Lower lobe of right lung (tissue), 2 donors: ENCODE data around the gene PTPN11. TPM values are rescaled to one million over a fixed set of nuclear protein-coding genes. Genes with fewer than 3 reads are reported as not detected.

Experiments
- ATAC-seq, 2 donors: fragments of 200-7000 bp; cut with Tn5 transposase; one replicate each; pipeline ENCODE4 v1.9.1; 2020 to 2022; ENCODE audit warnings: mild to moderate bottlenecking in 2 of 2, moderate library complexity in 2 of 2
- DNase-seq: peaks from one replicate; pipeline ENCODE4 v3.0.0-alpha.2; 2020
- H3K27ac ChIP-seq: fragments of 200-600 bp; one replicate; pipeline ENCODE4 v1.8.0; 2022
- H3K27me3 ChIP-seq: fragments of 200-600 bp; one replicate; pipeline ENCODE4 v1.8.0; 2022; ENCODE audit warnings: low read depth
- H3K36me3 ChIP-seq: fragments of 200-600 bp; one replicate; pipeline ENCODE4 v1.8.0; 2022; ENCODE audit warnings: mild to moderate bottlenecking
- H3K4me1 ChIP-seq: fragments of 200-600 bp; one replicate; pipeline ENCODE4 v1.8.0; 2022
- H3K4me3 ChIP-seq: fragments of 200-600 bp; one replicate; pipeline ENCODE4 v1.8.0; 2022; ENCODE audit warnings: mild to moderate bottlenecking
- H3K9me3 ChIP-seq: fragments of 200-600 bp; one replicate; pipeline ENCODE4 v1.8.0; 2022
- CTCF ChIP-seq: fragments of 200-600 bp; IDR thresholded peaks from one replicate; pipeline ENCODE4 v1.8.0; 2022; ENCODE audit warnings: antibody characterized with exemption, mild to moderate bottlenecking
- intact Hi-C: fragments of 100-400 bp; cut with DNase I; formaldehyde crosslinking; loops from one replicate; pipeline ENCODE4 v1.11.0; 2022
- total RNA-seq: library from RNA; stranded (reverse); fragmentation: NEBNext Ultra II Directional; extraction: Animal tissue kit (Norgen Biotek cat#: 25700); gene quantifications from one replicate; pipeline ENCODE4 v1.2.1, GENCODE V29; 2021
- donor health status: DM: no; HTN: yes; CAD: no; lungs with severe emphysema.

Gene PTPN11
- total RNA-seq, 1 donor from 2014 or later: 87.5 TPM

GRCh38 chr12:112525426-112525809, 106.7 kb downstream of the PTPN11 start:
- no peak for TF ChIP-seq CTCF
- intact Hi-C loops: no loop called here

GRCh38 chr12:112527082-112527481, 108.3 kb downstream of the PTPN11 start:
- H3K4me1 ChIP-seq: no peaks in the 10 kb centered on the region
- no peak overlapping the region for H3K4me3 ChIP-seq
- no peak overlapping the region for H3K27ac ChIP-seq
- DNase-seq (no peak), ATAC-seq (no peak)
- no peak for TF ChIP-seq CTCF
- intact Hi-C loops: no loop called here
- no peaks in the 10 kb centered on the region for H3K9me3 ChIP-seq
- H3K27me3 ChIP-seq: no peaks in the 10 kb centered on the region
- no peaks in the 10 kb centered on the region for H3K36me3 ChIP-seq

More at GRCh38 chr12:112525426-112525809, 106.7 kb downstream of the PTPN11 start:
- Histone ChIP-seq H3K4me3 (no peak overlapping the region), H3K9me3 (no peaks in the 10 kb centered on the region), H3K27ac (no peak overlapping the region), H3K27me3 (no peaks in the 10 kb centered on the region), H3K36me3 (no peaks in the 10 kb centered on the region), H3K4me1 (no peaks in the 10 kb centered on the region)
- DNase-seq: no peak
- no peak for ATAC-seq

GRCh38 chr12:112527501-112527900, 108.8 kb downstream of the PTPN11 start:
- no peaks in the 10 kb centered on the region for H3K9me3 ChIP-seq
- DNase-seq (no peak), ATAC-seq (no peak)
- no peaks in the 10 kb centered on the region for H3K4me1 ChIP-seq
- H3K36me3 ChIP-seq: no peaks in the 10 kb centered on the region
- H3K27me3 ChIP-seq: no peaks in the 10 kb centered on the region
- H3K4me3 ChIP-seq: no peak overlapping the region
- no peak for TF ChIP-seq CTCF
- H3K27ac ChIP-seq: no peak overlapping the region
- intact Hi-C loops: no loop called here

GRCh38 chr12:112528521-112528920, 109.8 kb downstream of the PTPN11 start:
- intact Hi-C loops: no loop called here
- Histone ChIP-seq H3K4me1 (no peaks in the 10 kb centered on the region), H3K36me3 (no peaks in the 10 kb centered on the region), H3K27me3 (no peaks in the 10 kb centered on the region), H3K4me3 (no peak overlapping the region), H3K27ac (no peak overlapping the region), H3K9me3 (no peaks in the 10 kb centered on the region)
- no peak for ATAC-seq
- DNase-seq: no peak
- TF ChIP-seq CTCF: no peak

- H3K36me3 ChIP-seq: no peaks in the 10 kb centered on the region
- no peaks in the 10 kb centered on the region for H3K4me1 ChIP-seq
- H3K27ac ChIP-seq: no peak overlapping the region
- ATAC-seq (no peak), DNase-seq (no peak)
- no peak overlapping the region for H3K4me3 ChIP-seq
- intact Hi-C loops: no loop called here
- no peak for TF ChIP-seq CTCF
- H3K9me3 ChIP-seq: no peaks in the 10 kb centered on the region
- H3K27me3 ChIP-seq: no peaks in the 10 kb centered on the region
These were observed 112.2 kb downstream of the PTPN11 start for GRCh38 chr12:112530941-112531340.

- H3K36me3 ChIP-seq: no peaks in the 10 kb centered on the region
- DNase-seq: no peak
- no peak overlapping the region for H3K4me3 ChIP-seq
- H3K27ac ChIP-seq: no peak overlapping the region
- TF ChIP-seq CTCF: no peak
- no peaks in the 10 kb centered on the region for H3K27me3 ChIP-seq
- no peaks in the 10 kb centered on the region for H3K9me3 ChIP-seq
- no peak for ATAC-seq
- H3K4me1 ChIP-seq: no peaks in the 10 kb centered on the region
- intact Hi-C loops: no loop called here
These were observed 113.4 kb downstream of the PTPN11 start for GRCh38 chr12:112532106-112532505.
